ENCODE measurements around the gene FOXO3.

The FOXO3 gene

DNA sequence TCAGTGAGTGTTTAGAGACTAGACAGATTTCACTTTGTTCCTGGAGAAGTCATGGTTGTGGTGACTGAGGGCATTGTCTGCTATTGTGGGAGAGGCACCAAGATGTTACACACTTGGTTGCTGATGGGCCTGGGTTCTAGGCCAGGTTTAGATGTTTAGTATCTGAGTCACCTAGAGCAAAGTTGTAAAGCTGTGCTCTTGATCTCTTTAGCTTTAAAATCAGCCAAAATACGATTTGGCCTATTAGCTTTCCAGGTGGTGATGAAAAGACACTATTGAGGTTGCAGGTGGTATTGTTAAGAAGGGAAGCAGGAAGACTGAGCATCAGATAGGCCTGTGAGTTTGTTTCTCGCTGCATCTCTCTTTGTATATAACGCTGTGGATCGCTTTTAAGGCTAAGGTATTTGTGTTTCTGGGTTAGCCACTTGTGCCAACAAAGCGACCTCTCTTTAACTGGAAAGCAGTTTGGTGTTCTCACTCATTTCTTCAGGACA is 48.6 kb downstream of the FOXO3 start:
- Histone ChIP-seq H3K27me3 (replicated peaks; ENCODE audit: control insufficient read depth, insufficient read depth, low read length) (no peaks in the 10 kb centered on the region), H3K4me3 (replicated peaks; ENCODE audit: low read depth, low read length) (no peak overlapping the region), H3K36me3 (ENCODE audit: control insufficient read depth, insufficient read depth, low read length) (no peaks in the 10 kb centered on the region)
- DNase-seq (ENCODE audit: extremely low read depth, insufficient read length): no peak
- TF ChIP-seq, protein P1, sequence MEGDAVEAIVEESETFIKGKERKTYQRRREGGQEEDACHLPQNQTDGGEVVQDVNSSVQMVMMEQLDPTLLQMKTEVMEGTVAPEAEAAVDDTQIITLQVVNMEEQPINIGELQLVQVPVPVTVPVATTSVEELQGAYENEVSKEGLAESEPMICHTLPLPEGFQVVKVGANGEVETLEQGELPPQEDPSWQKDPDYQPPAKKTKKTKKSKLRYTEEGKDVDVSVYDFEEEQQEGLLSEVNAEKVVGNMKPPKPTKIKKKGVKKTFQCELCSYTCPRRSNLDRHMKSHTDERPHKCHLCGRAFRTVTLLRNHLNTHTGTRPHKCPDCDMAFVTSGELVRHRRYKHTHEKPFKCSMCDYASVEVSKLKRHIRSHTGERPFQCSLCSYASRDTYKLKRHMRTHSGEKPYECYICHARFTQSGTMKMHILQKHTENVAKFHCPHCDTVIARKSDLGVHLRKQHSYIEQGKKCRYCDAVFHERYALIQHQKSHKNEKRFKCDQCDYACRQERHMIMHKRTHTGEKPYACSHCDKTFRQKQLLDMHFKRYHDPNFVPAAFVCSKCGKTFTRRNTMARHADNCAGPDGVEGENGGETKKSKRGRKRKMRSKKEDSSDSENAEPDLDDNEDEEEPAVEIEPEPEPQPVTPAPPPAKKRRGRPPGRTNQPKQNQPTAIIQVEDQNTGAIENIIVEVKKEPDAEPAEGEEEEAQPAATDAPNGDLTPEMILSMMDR (IDR thresholded peaks at IDR 0.05; ENCODE audit: insufficient read depth, low read length, poor library complexity, severe bottlenecking): no peak

DNA sequence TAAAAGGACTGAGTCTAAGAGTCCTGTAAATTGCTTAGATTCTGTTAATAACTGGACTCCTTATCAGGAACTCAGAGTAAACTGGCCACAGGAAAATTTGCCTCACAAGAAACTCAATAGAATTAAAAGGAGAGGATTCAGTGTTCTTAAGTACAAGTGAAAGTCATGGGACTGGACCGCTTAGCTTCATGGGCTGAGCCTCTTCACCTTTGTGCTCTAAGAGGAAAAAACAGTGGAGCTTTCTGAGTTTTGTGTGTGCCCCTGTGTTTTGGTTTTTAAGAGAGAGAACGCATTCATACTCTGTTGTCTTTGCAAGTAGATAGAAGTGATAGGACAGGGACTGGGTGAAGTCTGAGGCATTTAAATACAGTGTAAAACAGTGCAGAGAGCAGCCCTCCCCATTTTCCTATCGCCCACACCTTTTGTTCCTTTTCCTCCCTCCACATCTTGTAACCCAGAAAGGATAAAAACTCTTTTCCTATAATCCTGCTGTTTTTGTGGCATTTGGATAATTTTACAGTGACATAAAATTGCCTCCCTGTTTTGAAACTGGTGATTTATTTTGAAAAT is 49.6 kb downstream of the FOXO3 start:
- no peak for DNase-seq (ENCODE audit: extremely low read depth, insufficient read length)
- no peak overlapping the region for H3K4me3 ChIP-seq (replicated peaks; ENCODE audit: low read depth, low read length)
- TF ChIP-seq, protein P1 (IDR thresholded peaks at IDR 0.05; ENCODE audit: insufficient read depth, low read length, poor library complexity, severe bottlenecking): no peak

DNA sequence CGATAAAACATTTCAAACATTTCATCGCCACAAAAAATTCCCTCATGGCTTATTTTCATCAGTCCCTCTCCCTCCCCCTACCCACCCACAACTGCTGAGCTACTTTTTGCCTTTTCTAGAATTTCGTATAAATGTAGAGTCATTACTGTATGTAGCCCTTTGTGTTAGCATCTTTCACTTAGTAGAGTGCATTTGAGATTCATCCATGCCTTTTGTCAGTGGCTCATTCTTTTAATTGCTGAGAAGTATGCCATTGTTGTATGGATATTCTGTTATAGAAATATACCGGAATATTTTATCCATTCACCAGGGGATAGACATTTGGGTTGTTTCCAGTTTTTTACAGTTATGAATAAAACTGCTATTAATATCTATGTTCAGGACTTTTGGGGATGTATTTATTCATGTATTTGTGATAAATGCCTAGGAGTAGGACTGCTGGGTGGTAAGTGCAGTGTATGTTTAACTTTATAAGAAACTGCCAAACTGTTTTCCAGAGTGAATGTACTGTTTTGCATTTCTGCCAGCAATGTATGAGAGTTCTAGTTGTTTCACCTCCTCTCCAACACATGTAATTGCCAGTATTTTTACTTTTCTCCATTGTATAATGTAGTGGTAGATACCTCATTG is 50.4 kb downstream of the FOXO3 start:
- Histone ChIP-seq H3K4me3 (replicated peaks; ENCODE audit: low read depth, low read length) (no peak overlapping the region), H3K36me3 (ENCODE audit: control insufficient read depth, insufficient read depth, low read length) (no peaks in the 10 kb centered on the region), H3K27me3 (replicated peaks; ENCODE audit: control insufficient read depth, insufficient read depth, low read length) (no peaks in the 10 kb centered on the region)
- no peak for DNase-seq (ENCODE audit: extremely low read depth, insufficient read length)
- TF ChIP-seq, protein P1 (IDR thresholded peaks at IDR 0.05; ENCODE audit: insufficient read depth, low read length, poor library complexity, severe bottlenecking): no peak

More for the DNA sequence above, 49.6 kb downstream of the FOXO3 start:
- H3K36me3 ChIP-seq (ENCODE audit: control insufficient read depth, insufficient read depth, low read length): no peaks in the 10 kb centered on the region
- no peaks in the 10 kb centered on the region for H3K27me3 ChIP-seq (replicated peaks; ENCODE audit: control insufficient read depth, insufficient read depth, low read length)

DNA sequence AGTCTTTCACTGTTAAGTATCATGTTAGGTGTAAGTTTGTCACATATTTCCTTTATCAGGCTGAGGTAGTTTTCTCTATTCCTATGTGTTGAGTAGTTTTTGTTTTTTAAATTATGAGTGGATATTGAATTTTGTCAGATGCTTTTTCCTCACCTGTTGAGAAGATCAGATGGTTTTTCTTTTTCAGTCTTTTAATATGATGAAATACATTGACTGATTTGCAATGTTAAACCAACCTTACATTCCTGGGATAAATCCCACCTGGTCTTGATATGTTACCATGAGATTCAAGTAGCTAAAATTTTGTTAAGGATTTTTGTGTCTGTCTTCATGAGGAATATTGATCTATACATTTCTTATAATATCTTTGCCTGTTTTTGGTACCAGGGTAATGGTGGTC is 52.1 kb downstream of the FOXO3 start:
- TF ChIP-seq, protein P1 (IDR thresholded peaks at IDR 0.05; ENCODE audit: insufficient read depth, low read length, poor library complexity, severe bottlenecking): no peak
- DNase-seq (ENCODE audit: extremely low read depth, insufficient read length): no peak
- Histone ChIP-seq H3K36me3 (ENCODE audit: control insufficient read depth, insufficient read depth, low read length) (no peaks in the 10 kb centered on the region), H3K4me3 (replicated peaks; ENCODE audit: low read depth, low read length) (no peak overlapping the region), H3K27me3 (replicated peaks; ENCODE audit: control insufficient read depth, insufficient read depth, low read length) (no peaks in the 10 kb centered on the region)

DNA sequence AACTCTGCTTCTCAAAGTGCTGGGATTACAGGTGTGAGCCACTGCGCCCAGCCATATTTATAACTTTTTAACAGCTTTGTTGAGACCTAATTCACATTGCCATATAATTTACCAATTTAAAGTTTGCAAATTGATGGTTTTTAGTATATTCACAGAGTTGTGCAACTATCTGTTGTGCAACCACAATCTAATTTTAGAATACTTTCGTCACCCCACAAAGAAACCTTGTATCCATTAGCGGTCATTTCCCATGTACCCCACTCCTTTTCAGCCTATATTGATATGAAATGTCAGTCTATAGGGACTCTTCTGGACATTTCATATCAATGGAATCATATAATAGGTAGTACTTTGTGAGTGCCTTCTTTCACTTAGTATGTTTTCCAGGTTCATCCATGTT is 55.8 kb downstream of the FOXO3 start:
- no peak for DNase-seq (ENCODE audit: extremely low read depth, insufficient read length)
- TF ChIP-seq, protein P1 (IDR thresholded peaks at IDR 0.05; ENCODE audit: insufficient read depth, low read length, poor library complexity, severe bottlenecking): no peak

More for the DNA sequence above, 55.8 kb downstream of the FOXO3 start:
- Histone ChIP-seq H3K27me3 (replicated peaks; ENCODE audit: control insufficient read depth, insufficient read depth, low read length) (no peaks in the 10 kb centered on the region), H3K4me3 (replicated peaks; ENCODE audit: low read depth, low read length) (no peak overlapping the region), H3K36me3 (ENCODE audit: control insufficient read depth, insufficient read depth, low read length) (no peaks in the 10 kb centered on the region)
